Measurements from ENCODE around the gene NTM. TPM values are rescaled to one million over a fixed set of nuclear protein-coding genes. Genes with fewer than 3 reads are reported as not detected.
A peak's percentile ranks its signal among the peaks of the same experiment; 100 is the strongest.

The NTM gene
- total and polyA plus RNA-seq, 2 of the 8 experiments (the other 6 are each of a cell fraction or from before 2014, with no cell fraction given): 13.4 to 20.0 TPM

DNA sequence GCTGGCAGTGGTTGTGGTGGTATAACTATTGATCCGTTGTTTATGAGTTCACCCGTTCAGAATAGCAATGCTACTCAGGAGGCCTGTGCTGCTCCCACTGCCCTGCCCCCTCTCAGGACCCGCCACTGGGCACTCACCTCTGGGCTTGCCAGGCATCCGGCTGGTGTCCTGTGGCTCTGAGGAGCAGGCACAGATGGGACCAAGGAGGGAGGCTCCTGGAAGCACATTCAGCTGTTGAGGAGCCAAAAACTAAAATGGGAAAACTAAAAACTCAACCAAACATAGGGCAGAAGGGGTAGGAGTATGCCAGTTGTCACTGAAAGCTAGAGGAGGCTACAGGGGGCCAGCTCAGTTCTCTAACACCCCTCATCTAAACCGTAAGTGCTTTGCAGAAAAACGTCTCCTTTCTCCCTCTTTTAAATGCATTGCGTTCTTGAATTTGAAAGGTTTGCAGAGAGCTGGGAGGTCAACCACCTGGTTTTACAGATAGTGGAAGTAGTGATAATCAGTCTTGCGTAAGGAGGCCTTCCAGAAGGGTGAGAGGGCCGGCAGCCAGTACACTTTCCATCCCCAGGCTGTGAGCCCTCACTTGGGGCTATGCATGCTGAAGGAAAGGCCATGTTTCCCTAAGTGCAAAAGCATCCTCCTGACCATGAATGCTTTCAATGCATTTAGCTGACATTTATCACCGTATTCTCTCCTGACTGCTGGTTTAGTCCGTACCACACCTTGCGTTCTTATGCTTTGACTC lies 547.4 kb downstream of the NTM start:
- Histone ChIP-seq H3K79me2 (ENCODE audit: control insufficient read depth in 1 of 2, insufficient read depth in 2 of 2, low read length in 2 of 2) (no peaks in the 10 kb centered on the region), H3K56ac (replicated peaks; ENCODE audit: insufficient read length, low read depth, low read length) (no peak overlapping the region)
- CTCF ChIA-PET (ENCODE audit: partially characterized antibody): interaction anchor here (0.7 to 3.0 kb wide), 14 partner anchors 10 to 242 kb away, joined by 3 to 9 read pairs (median 3); no protein-coding TSS in a partner anchor

More for the DNA sequence above, 547.4 kb downstream of the NTM start:
- Histone ChIP-seq H3K27me3 (replicated peaks in 1 of 4; ENCODE audit: control insufficient read depth in 3 of 4, extremely low read depth in 1 of 4, insufficient read depth in 3 of 4, low read length in 3 of 4) (peaks cover 0 to 2% (median 0%) of the 10 kb centered on the region in 4 experiments; a peak in 3 of 7 replicates), H3K14ac (ENCODE audit: insufficient read length) (no peak overlapping the region), H3K9ac (replicated peaks in 1 of 4; ENCODE audit: extremely low read depth in 1 of 4, low read depth in 3 of 4, low read length in 3 of 4) (no peak overlapping the region), H4K91ac (replicated peaks; ENCODE audit: insufficient read length, low read length) (no peak overlapping the region), H3K4ac (replicated peaks; ENCODE audit: insufficient read length, low read depth, low read length) (no peak overlapping the region), H3K18ac (ENCODE audit: extremely low read depth, low read length) (no peak overlapping the region), H2BK15ac (ENCODE audit: low read length) (0 out of 2 replicates have a peak overlapping the region, but pooled peaks have one; percentile 0), H2AK5ac (ENCODE audit: low read depth, low read length) (no peak overlapping the region), H3K36me3 (ENCODE audit: control insufficient read depth in 2 of 4, insufficient read depth in 4 of 4, low read length in 3 of 4) (no peaks in the 10 kb centered on the region; a peak in 1 of 8 replicates), H4K8ac (ENCODE audit: extremely low read depth, insufficient read depth, low read length) (no peak overlapping the region), H3K4me1 (replicated peaks in 1 of 4; ENCODE audit: control insufficient read depth in 3 of 4, insufficient read depth in 4 of 4, low read length in 3 of 4) (peaks cover 5 to 12% (median 6%) of the 10 kb centered on the region in 4 experiments; a peak in 5 of 7 replicates), H3K4me2 (ENCODE audit: insufficient read depth in 1 of 2, low read depth in 2 of 2, low read length in 2 of 2) (peak overlapping the region in 1 of 2 experiments; percentile 35; a peak in 2 of 4 replicates), H2BK20ac (ENCODE audit: low read length) (no peak overlapping the region), H4K5ac (ENCODE audit: insufficient read length, low read depth, low read length) (no peak overlapping the region), H2AFZ (ENCODE audit: low read length) (no peak overlapping the region), H3K4me3 (ENCODE audit: extremely low read depth in 1 of 4, insufficient read depth in 2 of 4, low read depth in 3 of 4, low read length in 4 of 4) (no peak overlapping the region), H2BK5ac (ENCODE audit: low read depth, low read length) (no peak overlapping the region), H3K79me1 (ENCODE audit: low read depth, low read length) (peaks cover 3% of the 10 kb centered on the region), H2BK12ac (ENCODE audit: low read depth, low read length) (no peak overlapping the region), H3K9me3 (ENCODE audit: insufficient read depth in 2 of 2, low read depth in 1 of 2, low read length in 1 of 2) (no peaks in the 10 kb centered on the region), H3K23me2 (ENCODE audit: low read depth, low read length) (no peaks in the 10 kb centered on the region), H3K27ac (ENCODE audit: low read depth, low read length) (no peak overlapping the region), H3K23ac (ENCODE audit: insufficient read length) (no peak overlapping the region), H2BK120ac (replicated peaks; ENCODE audit: low read depth, low read length) (no peak overlapping the region), H4K20me1 (replicated peaks in 1 of 2; ENCODE audit: control insufficient read depth in 1 of 2, insufficient read depth in 2 of 2, low read length in 2 of 2) (peaks cover 0 to 2% of the 10 kb centered on the region in 2 experiments)
- no peak for FAIRE-seq
- 66% methylated on average over 12 of the region's 12 CpGs; no CpG with 5 or more reads in 1 of the 2 experiments for WGBS, 2 experiments (ENCODE audit: extremely low coverage in 1 of 2, insufficient coverage in 1 of 2, insufficient read length in 1 of 2, insufficient replicate concordance in 2 of 2, low coverage in 1 of 2, low lambda C conversion rate in 2 of 2, missing lambda C conversion rate in 1 of 2)
- POLR2A ChIA-PET (ENCODE audit: partially characterized antibody): no interaction called here
- TF ChIP-seq FOSL1 (IDR thresholded peaks at IDR 0.05; ENCODE audit: insufficient read depth, low read depth, low read length) (no peak), CEBPB (IDR thresholded peaks at IDR 0.05; ENCODE audit: low read depth, low read length) (peak; percentile 40; the same call in 1 of the 2 replicates)
- no peak for DNase-seq (ENCODE audit: low read depth in 1 of 2, low spot score in 2 of 2)
